DND-41 (cell line): Measurements from ENCODE around the gene LIMS2.
A peak's percentile ranks its signal among the peaks of the same experiment; 100 is the strongest.

ENCODE experiments used
- ATAC-seq: fragments of 200-7000 bp; cut with Tn5 transposase; 3 replicates; pipeline ENCODE4 v1.9.1; 2021; ENCODE audit warnings: low read depth; ENCODE audit not compliant: insufficient read depth
- DNase-seq: peaks from one replicate; pipeline ENCODE4 v3.0.0-alpha.2; 2020
- H2AFZ ChIP-seq: 2 replicates; pipeline ENCODE4 v1.6.0; 2012; ENCODE audit warnings: low read depth, low read length
- H3K27ac ChIP-seq: 2 replicates; pipeline ENCODE4 v1.5.1; 2012; ENCODE audit warnings: low read length, inconsistent platforms
- H3K27me3 ChIP-seq: fragments of 200-600 bp; sonication (generic); 2 replicates; pipeline ENCODE4 v1.6.0; 2012; ENCODE audit warnings: low read length, mild to moderate bottlenecking, inconsistent platforms; ENCODE audit not compliant: insufficient read depth, poor library complexity
- H3K36me3 ChIP-seq: 2 replicates; pipeline ENCODE4 v1.5.1; 2012; ENCODE audit warnings: low read length, inconsistent platforms; ENCODE audit not compliant: insufficient read depth
- H3K4me1 ChIP-seq: 2 replicates; pipeline ENCODE4 v1.5.1; 2012; ENCODE audit warnings: mild to moderate bottlenecking, low read length; ENCODE audit not compliant: insufficient read depth
- H3K4me2 ChIP-seq: 2 replicates; pipeline ENCODE4 v1.6.0; 2012; ENCODE audit warnings: mild to moderate bottlenecking, moderate library complexity, low read length, inconsistent platforms; ENCODE audit not compliant: insufficient read depth
- H3K4me3 ChIP-seq, 2 experiments: fragments of 200-600 bp in 1 of 2; shearing (Covaris generic) in 1 of 2; 2 replicates each; pipeline ENCODE4 v1.5.1; 2012 to 2016; ENCODE audit warnings: inconsistent platforms in 2 of 2, low read length in 2 of 2, mild to moderate bottlenecking in 2 of 2, low read depth in 1 of 2, moderate library complexity in 1 of 2
- H3K79me2 ChIP-seq: 2 replicates; pipeline ENCODE4 v1.6.0; 2012; ENCODE audit warnings: low read length, inconsistent platforms; ENCODE audit not compliant: insufficient read depth
- H3K9ac ChIP-seq: 2 replicates; pipeline ENCODE4 v1.6.0; 2012; ENCODE audit warnings: low read depth, mild to moderate bottlenecking, inconsistent platforms, low read length, moderate library complexity
- H3K9me3 ChIP-seq: 2 replicates; pipeline ENCODE4 v1.5.1; 2012; ENCODE audit warnings: low read length, moderate library complexity, mild to moderate bottlenecking, inconsistent platforms; ENCODE audit not compliant: insufficient read depth, severe bottlenecking
- H4K20me1 ChIP-seq: 2 replicates; pipeline ENCODE4 v1.6.0; 2012; ENCODE audit warnings: low read length; ENCODE audit not compliant: insufficient read depth
- EZH2 ChIP-seq: IDR thresholded peaks from 3 replicates; pipeline ENCODE4 v1.6.1; 2012; ENCODE audit warnings: borderline replicate concordance, low read depth, mild to moderate bottlenecking, moderate library complexity, low read length, inconsistent platforms; ENCODE audit not compliant: severe bottlenecking
- TF ChIP-seq, protein P1 (sequence below): IDR thresholded peaks from 2 replicates; pipeline ENCODE4 v1.5.1; 2012; ENCODE audit warnings: borderline replicate concordance, low read length, moderate library complexity, mild to moderate bottlenecking; ENCODE audit not compliant: poor library complexity, severe bottlenecking; ENCODE audit errors: extremely low read depth

The LIMS2 gene

DNA sequence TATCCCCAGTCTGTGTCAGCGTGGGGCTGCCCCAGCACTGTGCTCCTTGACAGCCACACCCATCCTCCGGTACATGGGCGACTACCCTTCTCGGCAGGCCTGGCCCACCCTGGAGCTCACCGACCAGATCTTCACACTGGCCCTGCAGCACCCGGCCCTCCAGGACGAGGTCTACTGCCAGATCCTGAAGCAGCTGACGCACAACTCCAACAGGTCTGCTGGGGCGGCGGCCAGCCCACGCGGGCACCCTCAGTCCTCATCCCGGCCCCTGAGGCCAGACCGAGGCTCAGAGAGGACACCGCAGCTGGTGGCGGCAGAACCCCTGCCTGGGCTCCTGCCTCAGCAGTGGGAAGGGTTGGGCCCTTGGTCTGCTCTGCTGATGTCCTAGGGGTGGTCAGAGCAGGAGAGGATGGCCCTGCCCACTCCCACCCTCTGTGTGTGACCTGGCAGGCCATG, 43.8 kb downstream of the LIMS2 start:
- Histone ChIP-seq H3K79me2 (peaks cover 9% of the 10 kb centered on the region; the same call in 1 of the 2 replicates), H3K4me1 (peaks cover 80% of the 10 kb centered on the region), H3K9ac (peak overlapping the region; percentile 26; the same call in 1 of the 2 replicates), H3K27me3 (no peaks in the 10 kb centered on the region), H4K20me1 (no peaks in the 10 kb centered on the region), H3K4me2 (no peak overlapping the region), H3K27ac (peak overlapping the region; percentile 97), H3K4me3 (no peak overlapping the region), H2AFZ (no peak overlapping the region), H3K9me3 (no peaks in the 10 kb centered on the region), H3K36me3 (peaks cover 64% of the 10 kb centered on the region)
- TF ChIP-seq EZH2 = no peak
- TF ChIP-seq, protein P1, sequence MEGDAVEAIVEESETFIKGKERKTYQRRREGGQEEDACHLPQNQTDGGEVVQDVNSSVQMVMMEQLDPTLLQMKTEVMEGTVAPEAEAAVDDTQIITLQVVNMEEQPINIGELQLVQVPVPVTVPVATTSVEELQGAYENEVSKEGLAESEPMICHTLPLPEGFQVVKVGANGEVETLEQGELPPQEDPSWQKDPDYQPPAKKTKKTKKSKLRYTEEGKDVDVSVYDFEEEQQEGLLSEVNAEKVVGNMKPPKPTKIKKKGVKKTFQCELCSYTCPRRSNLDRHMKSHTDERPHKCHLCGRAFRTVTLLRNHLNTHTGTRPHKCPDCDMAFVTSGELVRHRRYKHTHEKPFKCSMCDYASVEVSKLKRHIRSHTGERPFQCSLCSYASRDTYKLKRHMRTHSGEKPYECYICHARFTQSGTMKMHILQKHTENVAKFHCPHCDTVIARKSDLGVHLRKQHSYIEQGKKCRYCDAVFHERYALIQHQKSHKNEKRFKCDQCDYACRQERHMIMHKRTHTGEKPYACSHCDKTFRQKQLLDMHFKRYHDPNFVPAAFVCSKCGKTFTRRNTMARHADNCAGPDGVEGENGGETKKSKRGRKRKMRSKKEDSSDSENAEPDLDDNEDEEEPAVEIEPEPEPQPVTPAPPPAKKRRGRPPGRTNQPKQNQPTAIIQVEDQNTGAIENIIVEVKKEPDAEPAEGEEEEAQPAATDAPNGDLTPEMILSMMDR = no peak
- DNase-seq = no peak
- ATAC-seq = 0 out of 3 replicates have a peak, but pooled peaks have one; percentile 1

DNA sequence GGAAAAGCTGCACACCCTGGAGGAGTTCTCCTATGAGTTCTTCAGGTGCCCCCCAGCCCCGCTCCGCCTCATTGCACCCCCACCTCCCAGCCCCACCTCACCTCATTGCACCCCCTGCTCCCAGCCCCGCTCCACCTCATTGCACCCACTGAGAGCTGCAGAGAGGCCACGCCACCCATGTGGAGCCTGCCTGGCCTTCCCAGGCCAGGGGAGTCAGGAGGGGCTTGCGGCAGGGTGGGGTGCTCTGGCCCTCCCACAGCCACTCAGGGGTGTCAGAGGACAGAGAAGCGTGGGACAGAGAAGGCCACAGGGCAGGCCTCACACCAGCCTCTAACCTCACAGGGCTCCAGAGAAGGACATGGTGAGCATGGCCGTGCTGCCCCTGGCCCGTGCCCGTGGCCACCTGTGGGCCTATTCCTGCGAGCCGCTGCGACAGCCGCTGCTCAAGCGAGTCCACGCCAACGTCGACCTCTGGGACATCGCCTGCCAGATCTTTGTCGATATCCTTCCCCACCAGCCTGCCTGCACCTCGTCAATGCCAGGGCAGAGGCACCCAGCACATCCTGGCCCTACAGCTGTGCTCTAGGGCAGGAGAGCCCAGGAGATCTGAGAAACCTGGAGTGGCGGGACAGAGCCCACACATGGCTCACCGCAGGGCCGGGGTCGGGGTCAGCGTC, 44.3 kb downstream of the LIMS2 start:
- Histone ChIP-seq H4K20me1 (no peaks in the 10 kb centered on the region), H3K27ac (peak overlapping the region; percentile 97), H3K9ac (peak overlapping the region; percentile 32; the same call in 1 of the 2 replicates), H3K27me3 (no peaks in the 10 kb centered on the region), H3K4me1 (peaks cover 78% of the 10 kb centered on the region), H3K9me3 (no peaks in the 10 kb centered on the region), H3K36me3 (peaks cover 62% of the 10 kb centered on the region), H3K79me2 (0 out of 2 replicates have a peak, but pooled peaks cover 4% of the 10 kb centered on the region), H3K4me2 (no peak overlapping the region), H3K4me3 (no peak overlapping the region), H2AFZ (no peak overlapping the region)
- ATAC-seq = no peak
- DNase-seq = no peak
- TF ChIP-seq, protein P1 = no peak
- TF ChIP-seq EZH2 = no peak

DNA sequence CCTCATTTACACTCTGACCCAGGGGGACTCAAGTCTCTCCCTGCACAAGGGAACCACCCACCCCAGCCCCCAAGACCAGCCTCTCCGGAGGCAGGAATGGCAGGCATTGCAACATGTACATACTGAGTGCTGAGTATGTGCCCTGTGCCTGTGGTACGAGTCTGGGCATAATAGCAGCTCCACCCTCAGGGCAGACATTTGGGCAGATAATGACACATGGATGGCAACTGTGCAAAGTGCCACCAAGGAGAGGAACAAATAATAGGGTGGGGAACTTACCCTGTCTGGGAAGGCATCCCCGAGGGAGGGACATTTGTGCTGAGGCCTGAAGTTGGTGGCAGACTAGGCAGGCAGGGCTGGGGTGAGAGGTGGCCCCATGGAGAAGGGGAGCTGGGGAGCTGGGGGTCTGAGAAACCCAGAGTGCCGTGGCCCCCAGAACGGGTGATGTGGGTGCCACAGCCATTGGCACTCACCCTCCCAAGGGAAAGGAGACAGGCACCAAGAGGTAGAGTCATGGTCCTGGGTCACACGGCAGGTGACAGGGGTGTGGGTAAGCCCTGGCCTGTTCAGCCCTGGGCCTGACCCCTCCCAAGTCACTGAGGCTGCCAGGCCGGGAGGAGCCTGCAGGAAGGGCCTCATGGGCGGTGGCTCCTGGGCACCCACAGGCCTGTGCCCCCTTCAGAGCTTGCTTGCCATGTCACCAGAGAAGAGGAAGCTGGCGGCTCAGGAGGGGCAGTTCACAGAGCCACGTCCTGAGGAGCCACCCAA, 45.0 kb downstream of the LIMS2 start:
- no peak for TF ChIP-seq EZH2
- TF ChIP-seq, protein P1 = no peak
- H3K9ac ChIP-seq = peak overlapping the region; percentile 32
- H3K36me3 ChIP-seq = peaks cover 60% of the 10 kb centered on the region
- no peak overlapping the region for H2AFZ ChIP-seq
- H3K4me1 ChIP-seq = peaks cover 78% of the 10 kb centered on the region
- H3K4me2 ChIP-seq = no peak overlapping the region
- H3K27me3 ChIP-seq = no peaks in the 10 kb centered on the region
- H3K27ac ChIP-seq = peak overlapping the region; percentile 97
- H3K79me2 ChIP-seq = no peaks in the 10 kb centered on the region
- no peak overlapping the region for H3K4me3 ChIP-seq
- ATAC-seq (peak; percentile 4; the same call in 2 of the 3 replicates), DNase-seq (no peak)
- H3K9me3 ChIP-seq = no peaks in the 10 kb centered on the region
- H4K20me1 ChIP-seq = no peaks in the 10 kb centered on the region
